BLaER1 treated with 17β-estradiol and CSF1 and Interleukin-3, amounts not matched to agents 10 nM and 100 nM (cell line): Measurements from ENCODE around the gene CA7.

Experiments
- H3K27ac ChIP-seq, 11 experiments: shearing (Covaris generic); formaldehyde crosslinking; 2 replicates each; pipeline ENCODE4 v1.8.1; 2022
- H3K27me3 ChIP-seq, 11 experiments: shearing (Covaris generic); formaldehyde crosslinking; 2 replicates each; pipeline ENCODE4 v1.8.1; 2022
- H3K36me3 ChIP-seq, 11 experiments: shearing (Covaris generic); formaldehyde crosslinking; 2 replicates each; pipeline ENCODE4 v1.8.1; 2022
- H3K4me1 ChIP-seq, 10 experiments: shearing (Covaris generic); formaldehyde crosslinking; 2 replicates each; pipeline ENCODE4 v1.8.1; 2022
- H3K4me2 ChIP-seq, 11 experiments: shearing (Covaris generic); formaldehyde crosslinking; 2 replicates each; pipeline ENCODE4 v1.8.1; 2022
- H3K4me3 ChIP-seq, 10 experiments: shearing (Covaris generic); formaldehyde crosslinking; 2 replicates each; pipeline ENCODE4 v1.8.1; 2022
- H3K9ac ChIP-seq, 11 experiments: shearing (Covaris generic); formaldehyde crosslinking; 2 replicates each; pipeline ENCODE4 v1.8.1; 2022
- H3K9me3 ChIP-seq, 11 experiments: shearing (Covaris generic); formaldehyde crosslinking; replicated peaks in 1 of 11; 2 replicates each; pipeline ENCODE4 v1.8.1; 2022
- H4K20me1 ChIP-seq, 11 experiments: shearing (Covaris generic); formaldehyde crosslinking; 2 replicates each; pipeline ENCODE4 v1.8.1; 2022
- Cebpa-rat ChIP-seq, 11 experiments: shearing (Covaris generic); IDR thresholded peaks; 2 replicates each; pipeline ENCODE4 v1.8.1; 2022

CA7 gene

GRCh38 chr16:66844342-66845079, at the start of gene CA7:
Gene CA7 (plus strand): TSS chr16:66844414. CDS start chr16:66844488, 74 bp downstream.
- H3K4me1 ChIP-seq, result peaks cover 17 to 53% (median 45%) of the 10 kb centered on the region in 10 experiments
- no peak within 1 kb of the TSS for H3K27ac ChIP-seq
- peak within 1 kb of the TSS in 3 of 11 experiments; percentile 2 to 50 (median 39); a peak in 2 of 22 replicates for H3K9ac ChIP-seq
- no peak for TF ChIP-seq Cebpa-rat (IDR thresholded peaks at IDR 0.05)
- H3K9me3 ChIP-seq, result no peaks in the 10 kb centered on the region
- H3K4me2 ChIP-seq, result peak within 1 kb of the TSS; percentile 57 to 87 (median 78)
- no peaks in the 10 kb centered on the region for H3K36me3 ChIP-seq
- H4K20me1 ChIP-seq, result peaks cover 0 to 7% (median 0%) of the 10 kb centered on the region in 11 experiments; a peak in 3 of 22 replicates
- H3K27me3 ChIP-seq, result peaks cover 35 to 49% (median 43%) of the 10 kb centered on the region in 11 experiments
- peak within 1 kb of the TSS; percentile 39 to 59 (median 49); a peak in 19 of 20 replicates for H3K4me3 ChIP-seq

- Histone ChIP-seq H3K27ac (no peak overlapping the region), H3K9ac (no peak overlapping the region), H3K9me3 (no peaks in the 10 kb centered on the region), H3K27me3 (no peaks in the 10 kb centered on the region), H3K4me3 (no peak overlapping the region), H3K4me1 (peaks cover 0 to 9% (median 0%) of the 10 kb centered on the region in 10 experiments; a peak in 3 of 20 replicates), H4K20me1 (no peaks in the 10 kb centered on the region), H3K4me2 (no peak overlapping the region), H3K36me3 (peaks cover 7 to 28% (median 26%) of the 10 kb centered on the region in 11 experiments)
- no peak for TF ChIP-seq Cebpa-rat (IDR thresholded peaks at IDR 0.05)
These were observed 46.1 kb upstream of the CA7 start for GRCh38 chr16:66798161-66798560.

GRCh38 chr16:66800856-66801255, 43.4 kb upstream of the CA7 start:
- no peak overlapping the region for H3K9ac ChIP-seq
- no peaks in the 10 kb centered on the region for H3K9me3 ChIP-seq
- no peak overlapping the region for H3K4me3 ChIP-seq
- TF ChIP-seq Cebpa-rat (IDR thresholded peaks at IDR 0.05), result no peak
- no peaks in the 10 kb centered on the region for H3K27me3 ChIP-seq
- peaks cover 0 to 9% (median 0%) of the 10 kb centered on the region in 10 experiments; a peak in 3 of 20 replicates for H3K4me1 ChIP-seq
- no peaks in the 10 kb centered on the region for H4K20me1 ChIP-seq
- no peak overlapping the region for H3K4me2 ChIP-seq
- H3K27ac ChIP-seq, result no peak overlapping the region
- peaks cover 32 to 55% (median 53%) of the 10 kb centered on the region in 11 experiments for H3K36me3 ChIP-seq

- no peaks in the 10 kb centered on the region for H3K27me3 ChIP-seq
- TF ChIP-seq Cebpa-rat (IDR thresholded peaks at IDR 0.05), result no peak
- H3K9me3 ChIP-seq, result no peaks in the 10 kb centered on the region
- peaks cover 38 to 62% (median 59%) of the 10 kb centered on the region in 11 experiments for H3K36me3 ChIP-seq
- no peak within 1 kb of the TSS for H3K9ac ChIP-seq
- H3K4me3 ChIP-seq, result no peak within 1 kb of the TSS
- H3K4me1 ChIP-seq, result peaks cover 0 to 9% (median 0%) of the 10 kb centered on the region in 10 experiments; a peak in 3 of 20 replicates
- H4K20me1 ChIP-seq, result no peaks in the 10 kb centered on the region
- H3K4me2 ChIP-seq, result no peak within 1 kb of the TSS
- H3K27ac ChIP-seq, result no peak within 1 kb of the TSS
These were observed 42.7 kb upstream of the CA7 start, which contains the start of gene TERB1 for GRCh38 chr16:66801320-66802105. Gene TERB1 (minus strand): TSS chr16:66801584. CDS start chr16:66796798, 4,786 bp downstream.

GRCh38 chr16:66802159-66802558, 42.1 kb upstream of the CA7 start:
- Histone ChIP-seq H3K36me3 (peaks cover 45 to 68% (median 65%) of the 10 kb centered on the region in 11 experiments), H3K27ac (no peak overlapping the region), H3K4me3 (no peak overlapping the region), H3K9me3 (no peaks in the 10 kb centered on the region), H3K4me1 (peaks cover 0 to 9% (median 0%) of the 10 kb centered on the region in 10 experiments; a peak in 3 of 20 replicates), H3K27me3 (no peaks in the 10 kb centered on the region), H3K4me2 (no peak overlapping the region), H4K20me1 (no peaks in the 10 kb centered on the region), H3K9ac (no peak overlapping the region)
- no peak for TF ChIP-seq Cebpa-rat (IDR thresholded peaks at IDR 0.05)

GRCh38 chr16:66809765-66810164, 34.4 kb upstream of the CA7 start:
- no peak overlapping the region for H3K4me3 ChIP-seq
- H3K4me2 ChIP-seq, result no peak overlapping the region
- no peak for TF ChIP-seq Cebpa-rat (IDR thresholded peaks at IDR 0.05)
- no peaks in the 10 kb centered on the region for H3K27me3 ChIP-seq
- no peak overlapping the region for H3K27ac ChIP-seq
- H3K9ac ChIP-seq, result no peak overlapping the region
- no peaks in the 10 kb centered on the region for H3K4me1 ChIP-seq
- H3K9me3 ChIP-seq, result no peaks in the 10 kb centered on the region
- no peaks in the 10 kb centered on the region for H4K20me1 ChIP-seq
- peaks cover 89 to 100% (median 99%) of the 10 kb centered on the region in 11 experiments for H3K36me3 ChIP-seq

GRCh38 chr16:66810391-66810790, 33.8 kb upstream of the CA7 start:
- no peak for TF ChIP-seq Cebpa-rat (IDR thresholded peaks at IDR 0.05)
- Histone ChIP-seq H3K9ac (no peak overlapping the region), H3K36me3 (peaks cover 89 to 100% (median 99%) of the 10 kb centered on the region in 11 experiments), H3K4me1 (no peaks in the 10 kb centered on the region), H3K27ac (no peak overlapping the region), H3K4me2 (no peak overlapping the region), H4K20me1 (no peaks in the 10 kb centered on the region), H3K9me3 (no peaks in the 10 kb centered on the region), H3K4me3 (no peak overlapping the region), H3K27me3 (no peaks in the 10 kb centered on the region)

GRCh38 chr16:66811043-66811442, 33.2 kb upstream of the CA7 start:
- no peaks in the 10 kb centered on the region for H4K20me1 ChIP-seq
- H3K27me3 ChIP-seq, result no peaks in the 10 kb centered on the region
- no peak overlapping the region for H3K27ac ChIP-seq
- H3K9ac ChIP-seq, result no peak overlapping the region
- peaks cover 89 to 100% (median 99%) of the 10 kb centered on the region in 11 experiments for H3K36me3 ChIP-seq
- no peak overlapping the region for H3K4me3 ChIP-seq
- H3K9me3 ChIP-seq, result no peaks in the 10 kb centered on the region
- H3K4me2 ChIP-seq, result no peak overlapping the region
- H3K4me1 ChIP-seq, result no peaks in the 10 kb centered on the region
- no peak for TF ChIP-seq Cebpa-rat (IDR thresholded peaks at IDR 0.05)

GRCh38 chr16:66814734-66815133, 29.5 kb upstream of the CA7 start:
- no peaks in the 10 kb centered on the region for H4K20me1 ChIP-seq
- no peak overlapping the region for H3K27ac ChIP-seq
- H3K4me2 ChIP-seq, result no peak overlapping the region
- no peaks in the 10 kb centered on the region for H3K4me1 ChIP-seq
- no peaks in the 10 kb centered on the region for H3K9me3 ChIP-seq
- H3K36me3 ChIP-seq, result peaks cover 92 to 100% (median 99%) of the 10 kb centered on the region in 11 experiments
- H3K9ac ChIP-seq, result no peak overlapping the region
- H3K27me3 ChIP-seq, result no peaks in the 10 kb centered on the region
- TF ChIP-seq Cebpa-rat (IDR thresholded peaks at IDR 0.05), result no peak
- no peak overlapping the region for H3K4me3 ChIP-seq
